Fibroblast of lung (primary cell): ENCODE data around the gene CLIP4. TPM values are rescaled to one million over a fixed set of nuclear protein-coding genes. Genes with fewer than 3 reads are reported as not detected.

Source experiments
- DNase-seq, 2 donors: peaks; one replicate each; pipeline versions ENCODE4 v3.0.0 to v3.0.0-alpha.2; 2010; ENCODE audit warnings: low read depth in 2 of 2
- H2AFZ ChIP-seq: 2 replicates; pipeline ENCODE4 v1.5.1; 2012; ENCODE audit warnings: low read length, control low read depth, inconsistent platforms
- H3K27ac ChIP-seq: 2 replicates; pipeline ENCODE4 v1.5.1; 2011; ENCODE audit warnings: low read length, control low read depth; ENCODE audit not compliant: insufficient read depth
- H3K27me3 ChIP-seq: 2 replicates; pipeline ENCODE4 v1.5.1; 2011; ENCODE audit warnings: mild to moderate bottlenecking, low read length; ENCODE audit not compliant: control insufficient read depth, insufficient read depth
- H3K36me3 ChIP-seq: 2 replicates; pipeline ENCODE4 v1.5.1; 2011; ENCODE audit warnings: low read length; ENCODE audit not compliant: control insufficient read depth, insufficient read depth
- H3K4me1 ChIP-seq: 2 replicates; pipeline ENCODE4 v1.5.1; 2011; ENCODE audit warnings: low read length; ENCODE audit not compliant: control insufficient read depth, insufficient read depth; ENCODE audit errors: extremely low read depth
- H3K4me2 ChIP-seq: 2 replicates; pipeline ENCODE4 v1.5.1; 2011; ENCODE audit warnings: low read length, control low read depth; ENCODE audit not compliant: insufficient read depth; ENCODE audit errors: extremely low read depth
- H3K4me3 ChIP-seq, 4 experiments: fragments of 200-600 bp in 1 of 4; sonication (generic) in 1 of 4; replicated peaks in 1 of 4; 2 replicates each; pipeline ENCODE4 v1.5.1; 2011 to 2016; ENCODE audit warnings: low read length in 4 of 4, low read depth in 3 of 4, mild to moderate bottlenecking in 3 of 4, control low read depth in 2 of 4, inconsistent platforms in 1 of 4, mixed read lengths in 1 of 4; ENCODE audit not compliant: insufficient read depth in 1 of 4; ENCODE audit errors: control extremely low read depth in 1 of 4
- H3K79me2 ChIP-seq: 2 replicates; pipeline ENCODE4 v1.5.1; 2012; ENCODE audit warnings: mild to moderate bottlenecking, low read length, inconsistent platforms; ENCODE audit not compliant: control insufficient read depth, insufficient read depth
- H3K9ac ChIP-seq: 2 replicates; pipeline ENCODE4 v1.5.1; 2011; ENCODE audit warnings: mild to moderate bottlenecking, low read length, control low read depth; ENCODE audit not compliant: insufficient read depth
- H3K9me3 ChIP-seq: 2 replicates; pipeline ENCODE4 v1.5.1; 2012; ENCODE audit warnings: low read depth, low read length; ENCODE audit not compliant: control insufficient read depth, insufficient read depth
- H4K20me1 ChIP-seq: 2 replicates; pipeline ENCODE4 v1.5.1; 2011; ENCODE audit warnings: low read length; ENCODE audit not compliant: control insufficient read depth, insufficient read depth; ENCODE audit errors: extremely low read depth
- CTCF ChIP-seq, 2 donors: IDR thresholded peaks in 1 of 2; conservative IDR thresholded peaks in 1 of 2; 1 replicate in 1 of 2; 2 replicates in 1 of 2; pipeline ENCODE4 v1.5.1; 2011 to 2012; ENCODE audit warnings: low read length in 2 of 2, control low read depth in 1 of 2, inconsistent platforms in 1 of 2, low read depth in 1 of 2, mild to moderate bottlenecking in 1 of 2
- EZH2 ChIP-seq: IDR thresholded peaks from 2 replicates; pipeline ENCODE4 v1.5.1; 2012; ENCODE audit warnings: low read length, control low read depth, mild to moderate bottlenecking; ENCODE audit errors: missing control alignments
- polyA plus RNA-seq, 2 donors: library from polyadenylated mRNA; depleted of rRNA in 1 of 2; stranded (reverse) in 1 of 2; unstranded in 1 of 2; fragments of >200 nt; gene quantifications; 2 replicates each; pipeline ENCODE4 v1.2.1, GENCODE V29; 2011 to 2012; ENCODE audit warnings: missing spikeins in 1 of 2
- total RNA-seq: library from RNA; depleted of rRNA; stranded (reverse); fragments of >200 nt; gene quantifications from 2 replicates; pipeline ENCODE4 v1.2.1, GENCODE V29; 2014

CLIP4 gene
- total and polyA plus RNA-seq, 2 donors (not counting 1 experiment from before 2014, with no cell fraction given) = 39.9 to 127 TPM

GRCh38 chr2:29154610-29155009, 39.4 kb downstream of the CLIP4 start:
- Histone ChIP-seq H3K9ac (no peak overlapping the region), H3K4me2 (no peak overlapping the region), H3K79me2 (no peaks in the 10 kb centered on the region), H3K4me3 (no peak overlapping the region), H2AFZ (no peak overlapping the region), H3K4me1 (no peaks in the 10 kb centered on the region), H3K27ac (no peak overlapping the region), H3K9me3 (no peaks in the 10 kb centered on the region), H3K27me3 (no peaks in the 10 kb centered on the region), H3K36me3 (peaks cover 3% of the 10 kb centered on the region), H4K20me1 (no peaks in the 10 kb centered on the region)
- no peak for DNase-seq
- TF ChIP-seq CTCF (conservative IDR thresholded peaks at IDR 0.05 in 1 of 2, IDR thresholded peaks at IDR 0.05 in 1 of 2; ENCODE audit: low read depth in 1 of 2, low read length in 2 of 2) = no peak
- no peak for TF ChIP-seq EZH2

- Histone ChIP-seq H3K9me3 (no peaks in the 10 kb centered on the region), H3K9ac (no peak overlapping the region), H4K20me1 (no peaks in the 10 kb centered on the region), H3K79me2 (no peaks in the 10 kb centered on the region), H3K27ac (no peak overlapping the region), H3K27me3 (no peaks in the 10 kb centered on the region), H3K36me3 (peaks cover 7% of the 10 kb centered on the region), H3K4me1 (no peaks in the 10 kb centered on the region), H2AFZ (no peak overlapping the region), H3K4me2 (no peak overlapping the region), H3K4me3 (no peak overlapping the region)
- TF ChIP-seq EZH2 (no peak), CTCF (conservative IDR thresholded peaks at IDR 0.05 in 1 of 2, IDR thresholded peaks at IDR 0.05 in 1 of 2; ENCODE audit: low read depth in 1 of 2, low read length in 2 of 2) (no peak)
- DNase-seq = peak in 1 of 2 donors; percentile 52
Measured at GRCh38 chr2:29155578-29155977, 40.4 kb downstream of the CLIP4 start.

GRCh38 chr2:29157131-29157530, 41.9 kb downstream of the CLIP4 start:
- H3K79me2 ChIP-seq = no peaks in the 10 kb centered on the region
- no peak overlapping the region for H3K4me3 ChIP-seq
- H3K4me2 ChIP-seq = no peak overlapping the region
- H3K27ac ChIP-seq = no peak overlapping the region
- H3K9ac ChIP-seq = no peak overlapping the region
- no peaks in the 10 kb centered on the region for H3K27me3 ChIP-seq
- DNase-seq = no peak
- peaks cover 7% of the 10 kb centered on the region for H3K36me3 ChIP-seq
- no peaks in the 10 kb centered on the region for H4K20me1 ChIP-seq
- TF ChIP-seq EZH2 (no peak), CTCF (conservative IDR thresholded peaks at IDR 0.05 in 1 of 2, IDR thresholded peaks at IDR 0.05 in 1 of 2; ENCODE audit: low read depth in 1 of 2, low read length in 2 of 2) (no peak)
- no peaks in the 10 kb centered on the region for H3K4me1 ChIP-seq
- no peaks in the 10 kb centered on the region for H3K9me3 ChIP-seq
- no peak overlapping the region for H2AFZ ChIP-seq
